Lower leg skin (tissue), 3 donors: ENCODE results near the gene ATP9B.

ENCODE experiments used
- POLR2A ChIP-seq, 2 donors: fragments of 450-650 bp; IDR thresholded peaks; one replicate each; pipeline ENCODE4 v1.6.1; 2016 to 2017; ENCODE audit warnings: antibody characterized with exemption in 2 of 2, mild to moderate bottlenecking in 1 of 2, moderate library complexity in 1 of 2
- TF ChIP-seq, protein P1 (sequence below), 3 donors: fragments of 450-650 bp; IDR thresholded peaks; one replicate each; pipeline ENCODE4 v1.5.1; 2016; ENCODE audit warnings: antibody characterized with exemption in 3 of 3, mild to moderate bottlenecking in 3 of 3, moderate library complexity in 2 of 3

DNA sequence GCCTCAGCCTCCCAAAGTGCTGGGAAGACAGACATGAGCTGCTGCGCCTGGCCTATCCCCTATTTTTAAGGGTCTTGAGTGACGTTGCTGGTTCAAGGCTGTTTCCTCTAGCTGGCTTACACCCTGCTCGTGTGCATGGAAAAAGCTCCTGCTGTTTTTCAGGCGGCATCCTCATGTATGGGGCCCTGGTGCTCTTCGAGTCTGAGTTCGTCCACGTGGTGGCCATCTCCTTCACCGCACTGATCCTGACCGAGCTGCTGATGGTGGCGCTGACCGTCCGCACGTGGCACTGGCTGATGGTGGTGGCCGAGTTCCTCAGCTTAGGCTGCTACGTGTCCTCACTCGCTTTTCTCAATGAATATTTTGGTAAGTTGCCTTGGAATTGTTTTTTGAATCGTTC, 304.5 kb downstream of the ATP9B start:
- TF ChIP-seq, protein P1, sequence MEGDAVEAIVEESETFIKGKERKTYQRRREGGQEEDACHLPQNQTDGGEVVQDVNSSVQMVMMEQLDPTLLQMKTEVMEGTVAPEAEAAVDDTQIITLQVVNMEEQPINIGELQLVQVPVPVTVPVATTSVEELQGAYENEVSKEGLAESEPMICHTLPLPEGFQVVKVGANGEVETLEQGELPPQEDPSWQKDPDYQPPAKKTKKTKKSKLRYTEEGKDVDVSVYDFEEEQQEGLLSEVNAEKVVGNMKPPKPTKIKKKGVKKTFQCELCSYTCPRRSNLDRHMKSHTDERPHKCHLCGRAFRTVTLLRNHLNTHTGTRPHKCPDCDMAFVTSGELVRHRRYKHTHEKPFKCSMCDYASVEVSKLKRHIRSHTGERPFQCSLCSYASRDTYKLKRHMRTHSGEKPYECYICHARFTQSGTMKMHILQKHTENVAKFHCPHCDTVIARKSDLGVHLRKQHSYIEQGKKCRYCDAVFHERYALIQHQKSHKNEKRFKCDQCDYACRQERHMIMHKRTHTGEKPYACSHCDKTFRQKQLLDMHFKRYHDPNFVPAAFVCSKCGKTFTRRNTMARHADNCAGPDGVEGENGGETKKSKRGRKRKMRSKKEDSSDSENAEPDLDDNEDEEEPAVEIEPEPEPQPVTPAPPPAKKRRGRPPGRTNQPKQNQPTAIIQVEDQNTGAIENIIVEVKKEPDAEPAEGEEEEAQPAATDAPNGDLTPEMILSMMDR (IDR thresholded peaks at IDR 0.05), result no peak
- TF ChIP-seq POLR2A (IDR thresholded peaks at IDR 0.05), result no peak
